Stimulated activated CD8-positive, alpha-beta memory T cell treated with anti-CD3 and anti-CD28 coated beads, Interleukin-12 subunit alpha, Interleukin-12 subunit beta, amount 100 ng/mL, for 24 hours (primary cell): Measurements from ENCODE around the gene COASY.
"Not testable (repeated sequence)": the region's sequence is repeated elsewhere in the genome, so short reads cannot be mapped to it uniquely, and the experiment has no call there.

Experiments used
- DNase-seq: peaks from one replicate; pipeline ENCODE4 v3.0.0-alpha.2; 2020; ENCODE audit errors: extremely low read depth

COASY gene

DNA sequence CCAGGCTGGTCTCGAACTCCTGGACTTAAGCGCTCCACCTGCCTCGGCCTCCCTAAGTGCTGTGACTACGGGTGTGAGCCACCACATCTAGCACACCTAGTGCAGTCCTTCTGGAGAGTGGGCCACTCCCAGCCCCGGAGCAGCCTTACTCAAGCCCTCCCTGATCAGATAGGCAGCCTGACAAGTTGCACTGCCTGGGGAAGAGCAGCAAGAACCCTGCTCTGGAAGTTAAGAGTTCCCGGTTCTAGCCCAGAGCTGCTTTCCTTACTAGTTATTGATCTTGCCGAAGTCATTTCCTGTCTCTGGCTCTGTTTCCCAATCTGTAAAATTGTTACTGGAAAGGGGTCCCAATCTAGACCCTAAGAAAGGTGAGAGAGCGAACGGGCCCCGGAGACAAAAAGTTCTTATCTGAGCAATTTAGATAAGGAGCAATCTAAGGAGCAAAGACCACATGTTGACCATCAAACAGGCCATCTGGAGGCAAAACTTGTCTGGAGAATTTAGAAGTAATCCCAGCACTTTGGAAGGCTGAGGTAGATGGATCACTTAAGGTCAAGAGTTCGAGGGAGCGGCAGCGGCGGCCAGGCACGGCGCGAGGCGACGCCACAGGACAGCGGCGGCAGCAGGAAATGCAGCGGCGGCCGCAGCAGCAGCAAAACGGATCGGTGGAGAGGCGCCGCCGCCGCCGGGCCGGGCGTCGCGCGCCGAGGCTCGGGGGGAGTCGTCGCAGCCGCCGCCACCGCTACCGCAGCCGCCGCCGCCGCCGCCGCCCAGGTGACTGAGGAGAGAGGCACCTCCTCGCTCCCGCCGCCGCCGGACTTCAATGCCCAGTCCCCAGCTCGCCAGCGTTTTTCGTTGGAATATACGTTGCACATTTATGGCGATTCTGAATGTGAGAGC is 30.2 kb upstream of the COASY start:
- DNase-seq, result no peak

DNA sequence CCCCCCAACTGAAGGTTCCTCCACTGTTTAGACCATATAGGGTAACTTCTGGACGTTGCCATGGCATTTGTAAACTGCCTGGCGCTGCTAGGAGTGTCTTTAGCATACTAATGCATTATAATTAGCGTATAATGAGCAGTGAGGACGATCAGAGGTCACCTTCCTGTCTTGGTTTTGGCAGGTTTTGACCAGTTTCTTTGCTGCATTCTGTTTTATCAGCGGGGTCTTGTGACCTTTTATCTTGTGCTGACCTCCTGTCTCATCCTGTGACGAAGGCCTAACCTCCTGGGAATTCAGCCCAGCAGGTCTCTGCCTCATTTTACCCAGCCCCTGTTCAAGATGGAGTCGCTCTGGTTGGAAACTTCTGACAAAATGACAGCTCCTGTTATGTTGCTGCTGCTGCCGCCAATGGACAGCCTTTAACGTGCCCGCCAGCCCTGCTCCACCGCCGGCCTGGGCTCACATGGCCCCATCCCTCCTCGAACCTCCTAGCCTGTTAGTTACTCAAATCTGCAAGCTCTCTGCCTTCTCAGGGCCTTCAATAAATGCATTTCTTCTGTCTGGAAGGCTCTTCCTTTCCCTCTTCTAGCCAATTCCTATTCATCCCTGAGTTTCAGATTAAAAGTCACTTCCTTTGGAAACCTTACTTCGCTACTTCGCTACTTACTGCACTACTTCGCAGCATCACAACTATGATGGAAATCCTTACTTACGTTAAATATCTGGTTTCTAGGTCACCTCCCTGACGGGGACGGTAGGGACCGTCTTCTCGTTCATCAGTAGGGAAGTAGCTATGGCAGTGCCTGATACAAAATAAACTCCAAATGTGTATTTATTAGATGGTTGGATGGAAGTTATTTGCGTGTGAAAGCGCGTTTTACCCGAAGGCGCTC is 26.5 kb upstream of the COASY start:
- no peak for DNase-seq

DNA sequence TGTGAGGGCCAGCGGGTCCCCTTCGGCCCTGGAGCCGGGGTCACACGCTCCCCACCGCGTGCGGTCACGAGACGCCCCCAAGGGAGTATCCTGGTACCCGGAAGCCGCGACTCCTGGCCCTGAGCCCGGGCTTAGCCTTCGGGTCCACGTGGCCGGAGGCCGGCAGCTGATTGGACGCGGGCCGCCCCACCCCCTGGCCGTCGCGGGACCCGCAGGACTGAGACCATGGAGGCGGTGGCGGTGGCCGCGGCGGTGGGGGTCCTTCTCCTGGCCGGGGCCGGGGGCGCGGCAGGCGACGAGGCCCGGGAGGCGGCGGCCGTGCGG is 25.9 kb upstream of the COASY start, which contains the start of gene NAGLU:
TSS of gene NAGLU (plus strand) at position 194 of the 324 bp plus-strand sequence. CDS start at position 226, 32 bp downstream.
- DNase-seq, result peak; percentile 67

DNA sequence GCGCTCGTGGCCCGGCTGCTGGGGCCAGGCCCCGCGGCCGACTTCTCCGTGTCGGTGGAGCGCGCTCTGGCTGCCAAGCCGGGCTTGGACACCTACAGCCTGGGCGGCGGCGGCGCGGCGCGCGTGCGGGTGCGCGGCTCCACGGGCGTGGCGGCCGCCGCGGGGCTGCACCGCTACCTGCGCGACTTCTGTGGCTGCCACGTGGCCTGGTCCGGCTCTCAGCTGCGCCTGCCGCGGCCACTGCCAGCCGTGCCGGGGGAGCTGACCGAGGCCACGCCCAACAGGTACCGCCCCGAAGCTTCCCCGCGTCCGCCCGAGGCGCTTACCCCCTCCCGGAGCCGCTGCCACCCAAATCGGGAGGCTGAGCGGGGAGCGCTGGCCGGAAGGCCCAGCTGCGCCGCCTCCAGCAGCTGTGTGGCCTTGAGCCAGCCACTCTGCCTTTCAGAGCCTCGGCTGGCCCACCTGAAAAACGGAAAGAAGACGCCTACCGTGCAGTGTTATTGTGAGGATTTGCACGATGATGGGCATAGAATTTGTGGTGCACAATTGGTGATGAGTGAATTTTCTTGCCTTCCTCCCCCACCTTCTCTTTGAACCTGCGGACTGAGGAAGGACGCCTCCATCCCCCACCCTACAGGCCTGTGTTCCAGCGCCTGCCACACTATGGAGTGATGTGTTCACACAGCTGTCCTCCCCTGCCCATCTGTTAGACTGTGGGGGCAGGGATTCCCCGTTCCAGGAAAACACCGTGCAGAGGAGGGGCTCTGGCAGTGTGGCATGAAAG is 25.4 kb upstream of the COASY start:
- peak; percentile 46 for DNase-seq

DNA sequence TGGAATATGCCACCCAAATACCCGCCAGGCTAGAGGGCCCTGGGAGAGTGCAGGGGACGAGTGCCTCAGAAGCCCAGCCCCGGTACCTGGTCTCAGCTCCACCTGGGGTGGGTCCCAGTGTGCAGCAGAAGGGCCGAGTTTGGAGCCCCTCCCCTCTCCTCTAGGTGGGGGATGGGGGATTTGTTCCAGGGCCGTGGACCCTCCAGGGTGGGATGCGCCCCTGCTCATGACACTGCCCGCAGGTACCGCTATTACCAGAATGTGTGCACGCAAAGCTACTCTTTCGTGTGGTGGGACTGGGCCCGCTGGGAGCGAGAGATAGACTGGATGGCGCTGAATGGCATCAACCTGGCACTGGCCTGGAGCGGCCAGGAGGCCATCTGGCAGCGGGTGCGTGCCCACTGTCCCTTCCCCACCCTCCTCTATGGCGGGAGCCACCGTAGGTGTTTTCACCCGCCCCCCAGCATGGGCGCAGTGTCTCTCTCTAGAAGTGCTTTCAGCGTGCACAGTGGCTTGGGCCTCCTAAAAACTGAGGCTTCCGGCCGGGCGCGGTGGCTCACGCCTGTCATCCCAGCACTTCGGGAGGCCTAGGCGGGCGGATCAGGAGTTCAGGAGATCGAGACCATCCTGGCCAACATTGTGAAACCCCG is 24.7 kb upstream of the COASY start:
- DNase-seq, result no peak

DNA sequence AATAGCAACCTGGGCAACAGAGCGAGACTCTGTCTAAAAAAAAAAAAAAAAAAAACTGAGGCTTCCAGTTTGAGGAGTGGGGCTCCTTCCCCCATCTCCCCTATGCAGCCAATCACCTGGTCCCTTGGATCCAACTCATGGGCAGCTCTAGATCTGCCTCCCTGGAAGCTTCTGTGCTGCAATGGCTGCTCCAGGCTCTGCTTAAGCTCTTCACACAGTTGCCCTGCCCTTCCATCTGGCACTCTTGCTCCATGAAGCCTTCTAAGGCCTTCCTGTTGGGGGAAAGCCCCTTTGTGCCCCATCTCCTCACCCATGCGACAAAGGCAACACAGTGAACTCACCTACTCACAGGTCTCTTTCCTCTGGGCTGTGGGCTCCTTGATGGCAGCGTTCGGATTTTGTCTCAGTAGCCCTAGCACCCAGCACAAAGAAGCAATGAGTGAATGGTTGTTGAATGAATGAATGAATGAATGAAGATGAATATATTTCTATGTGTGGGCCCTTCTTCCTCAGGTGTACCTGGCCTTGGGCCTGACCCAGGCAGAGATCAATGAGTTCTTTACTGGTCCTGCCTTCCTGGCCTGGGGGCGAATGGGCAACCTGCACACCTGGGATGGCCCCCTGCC is 24.0 kb upstream of the COASY start:
- DNase-seq, result no peak

DNA sequence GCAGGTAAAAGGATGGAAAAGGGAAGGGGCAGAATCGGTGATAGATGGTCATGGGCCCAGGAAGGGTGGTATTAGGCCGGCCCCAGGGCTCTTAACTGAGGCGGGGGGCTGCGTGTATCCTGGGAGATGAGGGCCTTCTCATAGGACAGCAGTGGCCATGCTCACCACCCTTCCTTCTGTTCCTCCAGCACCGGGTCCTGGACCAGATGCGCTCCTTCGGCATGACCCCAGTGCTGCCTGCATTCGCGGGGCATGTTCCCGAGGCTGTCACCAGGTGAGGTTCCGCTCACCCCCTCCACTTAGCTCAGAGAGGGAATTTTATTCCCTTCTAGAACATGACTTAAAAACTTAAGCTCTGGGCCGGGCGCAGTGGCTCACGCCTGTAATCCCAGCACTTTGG is 23.5 kb upstream of the COASY start:
- DNase-seq, result no peak

DNA sequence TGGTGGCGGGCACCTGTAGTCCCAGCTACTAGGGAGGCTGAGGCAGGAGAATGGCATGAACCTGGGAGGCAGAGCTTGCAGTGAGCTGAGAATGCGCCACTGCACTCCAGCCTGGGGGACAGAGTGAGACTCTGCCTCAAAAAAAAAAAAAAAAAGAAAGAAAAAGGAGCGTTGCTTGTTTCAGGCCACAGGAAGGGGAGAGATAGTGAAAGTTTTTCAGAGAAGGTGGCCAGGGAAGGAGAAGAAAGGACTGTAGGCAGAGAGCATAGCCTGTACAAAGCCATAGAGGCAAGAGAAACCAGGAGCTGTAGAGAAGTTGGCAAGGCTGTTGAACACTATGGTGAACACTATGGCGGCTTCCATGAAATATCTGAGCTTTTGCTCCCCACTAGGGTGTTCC is 21.4 kb upstream of the COASY start:
- not testable (repeated sequence) for DNase-seq

DNA sequence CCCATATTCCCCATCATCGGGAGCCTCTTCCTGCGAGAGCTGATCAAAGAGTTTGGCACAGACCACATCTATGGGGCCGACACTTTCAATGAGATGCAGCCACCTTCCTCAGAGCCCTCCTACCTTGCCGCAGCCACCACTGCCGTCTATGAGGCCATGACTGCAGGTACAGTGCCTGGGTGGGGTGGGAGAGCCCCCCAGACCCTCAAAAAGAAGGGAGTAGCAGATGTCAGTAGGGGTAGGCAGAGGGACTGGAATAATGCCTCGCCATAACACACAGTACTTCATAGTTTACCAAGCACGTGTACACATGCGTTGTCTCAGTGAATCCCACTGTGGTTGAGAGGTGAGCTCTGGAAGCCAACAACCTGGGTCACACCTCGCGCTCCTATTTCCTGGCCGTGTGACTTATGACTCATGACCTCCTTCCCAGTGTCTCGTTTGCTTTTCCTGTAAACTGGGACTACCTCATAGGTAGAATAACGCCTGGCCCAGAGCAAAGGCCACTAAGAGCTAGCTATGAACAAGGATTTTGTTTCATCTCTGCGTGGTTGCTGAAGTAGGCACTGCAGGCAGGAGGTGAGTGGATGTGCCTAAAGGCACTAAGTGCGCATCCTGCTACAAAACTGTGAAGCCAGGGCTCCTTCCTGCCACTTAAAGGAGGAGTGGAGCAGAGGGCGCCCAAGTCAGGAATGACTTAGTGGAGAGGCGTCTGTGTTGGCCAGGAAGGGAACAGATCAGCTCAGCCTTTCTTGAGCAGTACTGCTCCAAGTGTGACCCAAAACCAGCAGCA is 20.7 kb upstream of the COASY start:
- no peak for DNase-seq

DNA sequence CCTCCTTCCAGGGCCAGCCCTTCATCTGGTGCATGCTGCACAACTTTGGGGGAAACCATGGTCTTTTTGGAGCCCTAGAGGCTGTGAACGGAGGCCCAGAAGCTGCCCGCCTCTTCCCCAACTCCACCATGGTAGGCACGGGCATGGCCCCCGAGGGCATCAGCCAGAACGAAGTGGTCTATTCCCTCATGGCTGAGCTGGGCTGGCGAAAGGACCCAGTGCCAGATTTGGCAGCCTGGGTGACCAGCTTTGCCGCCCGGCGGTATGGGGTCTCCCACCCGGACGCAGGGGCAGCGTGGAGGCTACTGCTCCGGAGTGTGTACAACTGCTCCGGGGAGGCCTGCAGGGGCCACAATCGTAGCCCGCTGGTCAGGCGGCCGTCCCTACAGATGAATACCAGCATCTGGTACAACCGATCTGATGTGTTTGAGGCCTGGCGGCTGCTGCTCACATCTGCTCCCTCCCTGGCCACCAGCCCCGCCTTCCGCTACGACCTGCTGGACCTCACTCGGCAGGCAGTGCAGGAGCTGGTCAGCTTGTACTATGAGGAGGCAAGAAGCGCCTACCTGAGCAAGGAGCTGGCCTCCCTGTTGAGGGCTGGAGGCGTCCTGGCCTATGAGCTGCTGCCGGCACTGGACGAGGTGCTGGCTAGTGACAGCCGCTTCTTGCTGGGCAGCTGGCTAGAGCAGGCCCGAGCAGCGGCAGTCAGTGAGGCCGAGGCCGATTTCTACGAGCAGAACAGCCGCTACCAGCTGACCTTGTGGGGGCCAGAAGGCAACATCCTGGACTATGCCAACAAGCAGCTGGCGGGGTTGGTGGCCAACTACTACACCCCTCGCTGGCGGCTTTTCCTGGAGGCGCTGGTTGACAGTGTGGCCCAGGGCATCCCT is 18.5 kb upstream of the COASY start:
- no peak for DNase-seq

DNA sequence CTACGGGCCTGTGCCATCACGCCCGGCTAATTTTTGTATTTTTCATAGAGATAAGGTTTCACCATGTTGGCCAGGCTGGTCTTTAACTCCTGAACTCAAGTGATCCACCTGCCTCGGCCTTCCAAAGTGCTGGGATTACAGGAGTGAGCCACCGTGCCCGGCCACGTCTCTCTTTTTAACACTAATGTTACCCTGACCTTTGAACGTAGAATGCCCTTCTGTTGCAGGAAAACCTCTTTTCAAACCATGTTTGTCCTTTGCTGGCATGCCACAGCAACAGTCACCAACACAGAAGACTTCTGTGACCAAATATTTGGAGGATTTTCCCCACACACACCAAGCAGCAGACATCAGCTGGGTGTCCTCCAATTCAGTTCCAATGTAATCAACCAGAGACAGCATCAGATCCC is 17.1 kb upstream of the COASY start:
- no peak for DNase-seq

DNA sequence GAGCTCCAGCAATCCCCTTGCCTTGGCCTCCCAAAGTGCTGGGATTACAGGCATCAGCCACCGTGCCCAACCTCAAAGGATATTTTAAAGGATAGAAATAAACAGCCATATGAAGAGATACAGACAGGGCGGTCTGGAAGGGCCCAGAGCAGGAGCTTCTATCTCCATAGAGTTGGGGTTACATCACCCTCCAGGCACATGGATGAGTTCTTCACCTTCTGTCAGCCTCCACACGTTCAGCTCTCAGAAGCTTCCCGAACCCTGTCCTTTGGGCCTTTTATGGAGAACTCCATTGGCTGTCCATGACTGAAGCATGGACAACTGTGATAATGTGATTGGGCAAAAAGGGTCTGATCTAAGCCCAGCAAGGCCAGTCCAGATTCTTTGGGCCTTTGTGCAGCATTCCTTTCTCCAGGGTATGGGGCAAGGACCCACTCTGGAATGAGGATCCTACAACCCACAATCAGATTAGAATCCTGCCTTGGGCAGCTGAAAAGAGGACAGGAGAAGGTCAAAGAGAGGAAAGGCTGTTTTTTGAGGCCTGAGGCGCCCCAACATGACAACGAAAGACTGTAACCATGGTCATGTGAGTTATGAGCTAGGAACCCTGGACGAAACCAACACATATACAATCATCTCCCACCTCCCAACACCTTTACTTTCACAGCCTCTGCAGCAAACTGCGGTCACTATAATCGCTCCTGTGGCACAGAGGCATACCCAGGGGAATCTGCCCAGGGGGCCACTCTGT is 16.0 kb upstream of the COASY start:
- DNase-seq, result not testable (repeated sequence)

DNA sequence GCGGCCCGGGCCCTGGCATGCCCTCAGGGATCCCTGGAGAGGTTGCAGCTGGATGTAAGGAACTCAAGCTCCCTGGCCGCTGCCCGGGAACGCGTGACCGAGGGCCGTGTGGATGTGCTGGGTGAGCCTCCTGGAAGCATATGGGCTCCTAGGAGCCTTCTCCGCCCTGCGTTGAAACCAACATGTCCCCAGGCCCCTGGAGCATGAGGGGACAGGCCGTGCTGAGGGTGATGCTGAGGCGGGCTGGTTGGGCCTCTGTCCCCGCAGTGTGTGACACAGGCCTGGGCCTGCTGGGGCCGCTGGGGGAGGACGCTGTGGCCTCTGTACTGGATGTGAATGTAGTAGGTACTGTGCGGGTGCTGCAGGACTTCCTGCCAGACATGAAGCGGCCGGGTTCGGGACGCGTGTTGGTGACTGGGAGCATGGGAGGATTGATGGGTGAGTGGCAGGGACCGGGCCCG is 14.9 kb upstream of the COASY start:
- no peak for DNase-seq

DNA sequence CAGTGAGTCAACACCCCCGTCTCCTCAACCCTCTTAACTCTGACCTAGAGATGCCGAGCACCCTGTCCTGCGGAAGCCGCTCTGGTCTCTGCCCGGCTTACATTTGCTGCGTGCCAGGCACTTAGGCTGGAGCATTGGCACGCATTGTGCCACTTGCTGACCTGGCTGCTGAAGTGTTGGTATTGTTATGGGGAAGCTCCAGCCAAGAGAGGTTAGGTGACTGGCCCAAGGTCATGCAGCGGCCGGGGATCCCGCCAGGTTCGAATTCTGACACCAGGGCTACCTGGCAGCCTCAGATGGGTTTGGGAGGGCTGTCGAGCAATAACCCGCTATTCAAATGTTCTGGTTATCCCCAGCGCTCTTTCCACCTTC is 14.3 kb upstream of the COASY start:
- no peak for DNase-seq

DNA sequence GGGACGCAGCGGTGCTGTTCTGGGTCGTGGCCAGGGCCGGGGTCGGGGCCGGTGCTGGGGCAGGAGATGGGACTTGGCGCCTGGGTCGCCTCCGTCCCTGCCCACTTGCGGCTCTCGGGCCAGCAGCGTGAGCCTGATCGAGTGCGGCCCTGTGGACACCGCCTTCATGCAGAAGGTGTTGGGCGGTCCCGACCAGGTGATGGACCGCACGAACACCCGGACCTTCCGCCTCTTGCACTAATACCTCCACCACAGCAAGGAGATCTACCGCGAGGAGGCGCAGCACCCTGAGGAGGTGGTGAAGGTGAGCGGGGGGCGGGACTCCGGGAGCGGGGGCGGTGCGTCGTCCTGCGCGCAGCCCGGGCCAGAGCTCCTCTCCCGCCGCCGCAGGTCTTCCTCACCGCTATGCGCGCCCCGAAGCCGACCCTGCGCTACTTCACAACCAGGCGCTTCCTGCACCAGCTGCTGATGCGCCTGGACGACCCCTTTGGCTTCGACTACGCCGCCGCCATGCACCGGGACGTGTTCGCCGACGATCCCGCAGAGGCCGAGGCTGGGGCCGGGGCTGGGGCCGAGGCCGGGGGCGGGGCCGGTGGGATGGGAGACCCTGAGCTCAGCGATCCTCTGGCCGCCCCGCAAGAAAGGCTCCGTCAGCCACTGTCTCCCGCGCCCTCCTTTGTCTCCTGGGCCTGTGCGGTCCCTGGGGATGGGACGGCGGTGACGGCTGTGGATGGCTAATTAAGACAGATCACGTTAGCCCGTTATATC is 13.7 kb upstream of the COASY start:
- peak; percentile 46 for DNase-seq

DNA sequence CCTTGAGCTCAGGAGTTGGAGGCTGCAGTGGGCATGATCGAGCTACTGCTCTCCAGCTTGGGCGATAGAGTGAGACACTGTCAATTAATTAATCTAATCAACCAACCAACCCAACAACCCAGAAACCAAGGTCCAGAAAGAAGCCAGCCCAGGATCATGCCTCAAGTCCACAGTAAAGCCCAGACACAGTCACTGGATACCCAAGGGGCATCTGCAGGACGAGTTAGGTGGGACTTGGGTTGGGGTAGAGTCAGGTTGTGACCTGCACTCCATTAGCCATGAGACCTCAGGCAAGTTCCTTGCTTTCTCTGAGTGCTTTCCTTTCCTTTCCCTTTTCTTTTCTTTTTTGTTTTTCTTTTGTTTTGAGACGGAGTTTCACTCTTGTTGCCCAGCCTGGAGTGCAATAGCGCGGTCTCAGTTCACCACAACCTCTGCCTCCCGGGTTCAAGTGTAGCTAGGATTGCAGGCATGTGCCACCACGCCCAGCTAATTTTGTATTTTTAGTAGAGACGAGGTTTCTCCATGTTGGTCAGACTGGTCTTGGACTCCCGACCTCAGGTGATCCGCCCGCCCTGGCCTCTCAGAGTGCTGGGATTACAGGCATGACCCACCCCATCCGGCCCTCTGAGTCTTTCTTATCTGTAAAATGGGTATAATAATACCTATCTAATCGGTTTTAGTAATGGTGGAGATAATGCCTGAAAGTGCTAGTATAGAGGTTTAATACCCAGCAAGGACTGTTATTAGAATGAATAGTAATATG is 12.8 kb upstream of the COASY start:
- DNase-seq, result no peak

DNA sequence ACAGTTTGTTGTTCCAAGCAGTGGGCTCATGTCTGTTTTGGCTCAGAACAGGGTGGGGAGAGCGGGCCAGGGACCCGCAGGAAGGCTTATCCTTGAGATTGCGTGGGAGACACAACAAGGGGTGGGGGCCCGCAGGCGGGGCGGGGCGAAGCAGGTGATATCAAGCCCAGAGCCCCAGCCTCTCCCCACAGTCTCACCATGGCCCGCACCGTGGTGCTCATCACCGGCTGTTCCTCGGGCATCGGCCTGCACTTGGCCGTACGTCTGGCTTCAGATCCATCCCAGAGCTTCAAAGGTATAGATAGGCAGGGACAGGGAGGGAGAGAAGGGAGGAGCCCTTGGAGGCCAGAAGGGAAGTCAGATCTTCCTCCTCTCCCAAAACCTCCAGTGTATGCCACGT is 9.2 kb upstream of the COASY start, which contains the start of gene HSD17B1:
TSS of gene HSD17B1 (plus strand) at position 188 of the 400 bp plus-strand sequence. CDS start at position 199, 11 bp downstream.
- DNase-seq, result not testable (repeated sequence)
